T-helper 2 cell treated with Interferon-gamma antibody and Interleukin-4, amounts not matched to agents 5 μg/mL and 100 μg/mL, for 36 hours (primary cell): Measurements from ENCODE around the gene TRA2A.
A peak's percentile ranks its signal among the peaks of the same experiment; 100 is the strongest.

Experiments used
- DNase-seq: peaks from one replicate; pipeline ENCODE4 v3.0.0; 2021; ENCODE audit warnings: low spot score
- H3K27ac Mint-ChIP-seq: one replicate; pipeline ENCODE4 v1.8.0; 2021; ENCODE audit warnings: mild to moderate bottlenecking, mixed read lengths
- H3K27me3 Mint-ChIP-seq: one replicate; pipeline ENCODE4 v1.8.0; 2021; ENCODE audit warnings: low read depth, mixed read lengths
- H3K36me3 Mint-ChIP-seq: one replicate; pipeline ENCODE4 v1.8.0; 2021; ENCODE audit warnings: low read depth, mixed read lengths
- H3K4me1 Mint-ChIP-seq: one replicate; pipeline ENCODE4 v1.8.0; 2021; ENCODE audit warnings: low read depth, mixed read lengths
- H3K4me3 Mint-ChIP-seq: one replicate; pipeline ENCODE4 v1.8.0; 2022; ENCODE audit warnings: mild to moderate bottlenecking, moderate library complexity, mixed read lengths
- H3K9me3 Mint-ChIP-seq: one replicate; pipeline ENCODE4 v1.8.0; 2021; ENCODE audit warnings: mixed read lengths

TRA2A gene

GRCh38 chr7:23482686-23483085, 49.1 kb downstream of the TRA2A start:
- H3K36me3 Mint-ChIP-seq, result no peaks in the 10 kb centered on the region
- no peak for DNase-seq
- no peak overlapping the region for H3K4me3 Mint-ChIP-seq
- no peaks in the 10 kb centered on the region for H3K4me1 Mint-ChIP-seq
- no peaks in the 10 kb centered on the region for H3K9me3 Mint-ChIP-seq
- H3K27me3 Mint-ChIP-seq, result peaks cover 33% of the 10 kb centered on the region
- H3K27ac Mint-ChIP-seq, result no peak overlapping the region

- peaks cover 60% of the 10 kb centered on the region for H3K27me3 Mint-ChIP-seq
- H3K4me1 Mint-ChIP-seq, result peaks cover 12% of the 10 kb centered on the region
- no peaks in the 10 kb centered on the region for H3K36me3 Mint-ChIP-seq
- DNase-seq, result no peak
- H3K4me3 Mint-ChIP-seq, result no peak overlapping the region
- H3K9me3 Mint-ChIP-seq, result no peaks in the 10 kb centered on the region
- H3K27ac Mint-ChIP-seq, result no peak overlapping the region
Measured at GRCh38 chr7:23477962-23478866, 53.6 kb downstream of the TRA2A start.

GRCh38 chr7:23477157-23477499, 54.7 kb downstream of the TRA2A start:
- peaks cover 21% of the 10 kb centered on the region for H3K4me1 Mint-ChIP-seq
- H3K4me3 Mint-ChIP-seq, result no peak overlapping the region
- no peak overlapping the region for H3K27ac Mint-ChIP-seq
- DNase-seq, result no peak
- no peaks in the 10 kb centered on the region for H3K9me3 Mint-ChIP-seq
- H3K36me3 Mint-ChIP-seq, result no peaks in the 10 kb centered on the region
- peaks cover 56% of the 10 kb centered on the region for H3K27me3 Mint-ChIP-seq

GRCh38 chr7:23476286-23477156, 55.3 kb downstream of the TRA2A start:
- no peak overlapping the region for H3K27ac Mint-ChIP-seq

GRCh38 chr7:23475576-23475839, 56.3 kb downstream of the TRA2A start:
- Mint-ChIP-seq H3K36me3 (no peaks in the 10 kb centered on the region), H3K4me3 (peak overlapping the region; percentile 14), H3K27ac (no peak overlapping the region), H3K4me1 (peaks cover 29% of the 10 kb centered on the region), H3K27me3 (peaks cover 48% of the 10 kb centered on the region), H3K9me3 (no peaks in the 10 kb centered on the region)
- DNase-seq, result no peak

More at GRCh38 chr7:23476286-23477156, 55.3 kb downstream of the TRA2A start:
- no peaks in the 10 kb centered on the region for H3K36me3 Mint-ChIP-seq
- H3K9me3 Mint-ChIP-seq, result no peaks in the 10 kb centered on the region
- peaks cover 24% of the 10 kb centered on the region for H3K4me1 Mint-ChIP-seq
- H3K27me3 Mint-ChIP-seq, result peaks cover 56% of the 10 kb centered on the region
- DNase-seq, result no peak
- no peak overlapping the region for H3K4me3 Mint-ChIP-seq

GRCh38 chr7:23474829-23475575, 56.8 kb downstream of the TRA2A start:
- peaks cover 34% of the 10 kb centered on the region for H3K4me1 Mint-ChIP-seq
- H3K36me3 Mint-ChIP-seq, result no peaks in the 10 kb centered on the region
- peaks cover 45% of the 10 kb centered on the region for H3K27me3 Mint-ChIP-seq
- peak overlapping the region; percentile 88 for H3K4me3 Mint-ChIP-seq
- DNase-seq, result no peak
- H3K27ac Mint-ChIP-seq, result peak overlapping the region; percentile 75
- no peaks in the 10 kb centered on the region for H3K9me3 Mint-ChIP-seq

- no peaks in the 10 kb centered on the region for H3K36me3 Mint-ChIP-seq
- peak overlapping the region; percentile 77 for H3K27ac Mint-ChIP-seq
- peaks cover 36% of the 10 kb centered on the region for H3K4me1 Mint-ChIP-seq
- peak overlapping the region; percentile 88 for H3K4me3 Mint-ChIP-seq
- DNase-seq, result peak; percentile 95
- H3K9me3 Mint-ChIP-seq, result no peaks in the 10 kb centered on the region
- H3K27me3 Mint-ChIP-seq, result peaks cover 45% of the 10 kb centered on the region
Measured at GRCh38 chr7:23474094-23474828, 57.5 kb downstream of the TRA2A start.

GRCh38 chr7:23473844-23474093, 58.0 kb downstream of the TRA2A start:
- H3K27me3 Mint-ChIP-seq, result peaks cover 42% of the 10 kb centered on the region
- H3K4me3 Mint-ChIP-seq, result peak overlapping the region; percentile 88
- peak overlapping the region; percentile 84 for H3K27ac Mint-ChIP-seq
- H3K36me3 Mint-ChIP-seq, result no peaks in the 10 kb centered on the region
- H3K9me3 Mint-ChIP-seq, result no peaks in the 10 kb centered on the region
- peaks cover 36% of the 10 kb centered on the region for H3K4me1 Mint-ChIP-seq
- DNase-seq, result no peak

GRCh38 chr7:23472956-23473843, 58.6 kb downstream of the TRA2A start:
- Mint-ChIP-seq H3K36me3 (no peaks in the 10 kb centered on the region), H3K9me3 (no peaks in the 10 kb centered on the region), H3K27me3 (peaks cover 38% of the 10 kb centered on the region), H3K4me3 (peak overlapping the region; percentile 88), H3K4me1 (peaks cover 37% of the 10 kb centered on the region), H3K27ac (peak overlapping the region; percentile 84)
- DNase-seq, result peak; percentile 19

- Mint-ChIP-seq H3K27ac (peak overlapping the region; percentile 84), H3K4me1 (peaks cover 43% of the 10 kb centered on the region), H3K36me3 (no peaks in the 10 kb centered on the region), H3K9me3 (no peaks in the 10 kb centered on the region), H3K4me3 (peak overlapping the region; percentile 88), H3K27me3 (peaks cover 40% of the 10 kb centered on the region)
- DNase-seq, result no peak
Measured at GRCh38 chr7:23472556-23472955, 59.2 kb downstream of the TRA2A start.

GRCh38 chr7:23472046-23472445, 59.7 kb downstream of the TRA2A start:
- Mint-ChIP-seq H3K27me3 (peaks cover 41% of the 10 kb centered on the region), H3K27ac (peak overlapping the region; percentile 91), H3K4me1 (peaks cover 48% of the 10 kb centered on the region), H3K36me3 (peaks cover 2% of the 10 kb centered on the region), H3K9me3 (no peaks in the 10 kb centered on the region), H3K4me3 (peak overlapping the region; percentile 74)
- no peak for DNase-seq

- peak; percentile 78 for DNase-seq
- H3K36me3 Mint-ChIP-seq, result peaks cover 4% of the 10 kb centered on the region
- H3K27me3 Mint-ChIP-seq, result peaks cover 35% of the 10 kb centered on the region
- H3K27ac Mint-ChIP-seq, result peak overlapping the region; percentile 95
- H3K9me3 Mint-ChIP-seq, result no peaks in the 10 kb centered on the region
- H3K4me3 Mint-ChIP-seq, result peak overlapping the region; percentile 91
- H3K4me1 Mint-ChIP-seq, result peaks cover 49% of the 10 kb centered on the region
Measured at GRCh38 chr7:23471106-23471859, 60.5 kb downstream of the TRA2A start.
